Astrocyte of the spinal cord (primary cell): ENCODE results near the gene THSD7A.

Source experiments
- DNase-seq: peaks from one replicate; pipeline ENCODE4 v3.0.0; 2011; ENCODE audit warnings: low read depth, low spot score
- H3K4me3 ChIP-seq: 2 replicates; pipeline ENCODE4 v1.5.1; 2011; ENCODE audit warnings: low read depth, mild to moderate bottlenecking, low read length, moderate library complexity
- CTCF ChIP-seq: IDR thresholded peaks from 2 replicates; pipeline ENCODE4 v1.5.1; 2012; ENCODE audit warnings: low read depth, mild to moderate bottlenecking, low read length, inconsistent platforms
- in situ Hi-C: cut with HindIII; loops from 2 replicates; pipeline ENCODE4 v1.10.0; 2017; ENCODE audit warnings: low sequenced_read_pairs

The THSD7A gene

DNA sequence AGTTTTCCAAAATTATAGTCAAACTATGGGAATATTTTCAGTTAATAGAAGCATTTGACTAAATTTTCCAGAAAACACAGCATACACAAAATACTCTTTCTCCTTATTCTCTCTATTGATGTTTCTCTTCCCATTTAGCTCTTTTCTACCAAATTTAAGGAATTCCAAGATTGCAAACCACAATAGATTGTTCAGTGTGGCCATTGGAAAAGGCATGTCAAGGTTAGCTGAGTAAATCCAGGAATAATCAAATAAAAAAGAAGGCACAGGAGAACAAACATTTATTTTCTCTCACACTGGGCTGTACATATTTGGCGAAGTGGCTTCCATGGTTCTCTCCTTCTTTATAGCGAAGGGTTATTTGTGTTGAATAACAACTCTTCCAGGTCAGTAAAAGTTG lies 117.3 kb downstream of the THSD7A start:
- H3K4me3 ChIP-seq, result no peak overlapping the region
- TF ChIP-seq CTCF, result no peak
- in situ Hi-C loops, result no loop called here
- DNase-seq, result no peak

DNA sequence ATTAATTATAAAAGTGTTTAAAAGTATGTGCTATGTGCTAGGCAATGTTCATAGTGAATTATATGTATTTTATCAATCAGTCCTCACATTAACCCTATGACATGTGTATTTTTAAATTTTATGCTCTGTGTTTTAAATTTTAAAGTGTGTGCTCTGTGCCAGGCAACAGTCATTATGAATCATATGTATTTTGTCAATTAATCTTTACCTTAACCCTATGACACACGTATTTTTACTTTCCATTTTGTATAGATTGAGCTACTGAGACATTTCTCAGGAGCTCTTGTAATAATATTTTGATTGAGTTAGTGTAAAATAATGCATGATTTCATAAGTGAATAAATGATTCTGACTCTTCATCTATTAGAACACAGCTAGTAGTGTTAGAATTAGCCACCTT lies 117.8 kb downstream of the THSD7A start:
- in situ Hi-C loops, result no loop called here
- no peak for TF ChIP-seq CTCF
- no peak for DNase-seq
- H3K4me3 ChIP-seq, result no peak overlapping the region

DNA sequence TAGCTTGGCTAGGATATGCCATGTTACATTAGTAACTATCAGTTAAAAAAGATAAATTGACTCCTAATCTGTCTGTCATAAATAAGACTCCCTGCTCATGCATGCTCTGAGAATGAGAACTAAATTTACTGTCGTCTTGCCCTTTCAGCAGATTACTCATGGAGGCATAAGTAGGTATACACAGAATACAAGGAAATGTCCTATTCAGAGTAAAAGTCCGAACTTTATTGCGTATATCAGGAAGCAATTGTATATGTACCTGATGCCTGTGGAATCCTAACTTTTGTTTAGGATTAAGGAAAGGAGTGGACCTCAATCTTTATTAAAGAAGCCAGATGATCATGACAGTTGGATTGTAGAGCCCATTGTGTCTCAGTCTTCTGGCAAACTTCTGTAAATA lies 118.6 kb downstream of the THSD7A start:
- no peak for DNase-seq
- H3K4me3 ChIP-seq, result no peak overlapping the region
- in situ Hi-C loops, result no loop called here
- no peak for TF ChIP-seq CTCF

DNA sequence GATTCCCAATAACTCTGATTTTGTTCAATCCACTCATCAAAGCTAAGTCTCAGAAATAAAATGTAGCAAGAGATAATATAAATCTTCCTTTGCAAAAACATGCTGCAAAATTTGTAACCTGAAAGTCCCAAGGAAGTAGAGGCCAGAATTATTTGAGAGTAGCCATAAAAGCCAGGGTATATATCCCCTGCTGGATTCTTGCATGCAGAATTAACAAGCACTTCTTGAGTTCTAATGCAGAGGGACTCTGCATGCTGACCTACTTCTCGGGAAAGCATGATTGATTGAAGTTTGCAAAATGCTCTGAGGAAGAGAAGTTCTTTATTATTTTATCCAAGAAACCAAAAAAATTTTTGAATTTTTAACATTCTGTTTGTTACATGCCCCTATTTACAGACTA lies 121.6 kb downstream of the THSD7A start:
- in situ Hi-C loops, result no loop called here
- no peak for TF ChIP-seq CTCF
- no peak overlapping the region for H3K4me3 ChIP-seq
- DNase-seq, result no peak

GRCh38 chr7:11709196-11709595 lies 122.8 kb downstream of the THSD7A start:
- no peak for DNase-seq
- in situ Hi-C loops, result no loop called here
- no peak overlapping the region for H3K4me3 ChIP-seq
- no peak for TF ChIP-seq CTCF

- TF ChIP-seq CTCF, result no peak
- no peak overlapping the region for H3K4me3 ChIP-seq
- in situ Hi-C loops, result no loop called here
- peak; percentile 19 for DNase-seq
Observed at GRCh38 chr7:11707606-11708193, 124.3 kb downstream of the THSD7A start.
